ENCODE results near the gene SMNDC1. TPM values are rescaled to one million over a fixed set of nuclear protein-coding genes. Genes with fewer than 3 reads are reported as not detected.

Gene SMNDC1
- total RNA-seq, 4 donors from 2014 or later = 8.1 to 20.4 (median 14.1) TPM

Other genes starting within 250 kb of the SMNDC1 start
- gene MXI1, start 97.3 kb downstream of the SMNDC1 start, total RNA-seq = 10 to 100 TPM; 32.3 to 40.0 (median 36.4) TPM
- 10 to 100 TPM in 3 of 4 donors, 1 to 10 TPM in 1; 9.2 to 71.4 (median 41.4) TPM for gene DUSP5, start 193.0 kb upstream of the SMNDC1 start, total RNA-seq

Measured in omental fat pad (tissue), 4 donors.